Pancreas (tissue), 10 donors: ENCODE measurements around the gene MYOZ3. TPM values are rescaled to one million over a fixed set of nuclear protein-coding genes. Genes with fewer than 3 reads are reported as not detected.

Source experiments
- ATAC-seq, 4 donors: fragments of 200-7000 bp; cut with Tn5 transposase; one replicate each; pipeline versions ENCODE4 v1.8.0 to v1.9.1; 2020; ENCODE audit warnings: mild to moderate bottlenecking in 4 of 4, moderate library complexity in 4 of 4
- DNase-seq, 6 donors: peaks; one replicate each; pipeline ENCODE4 v3.0.0-alpha.2; 2020
- FAIRE-seq: peaks from 2 replicates; lab custom pipeline; 2012; peaks lifted over from hg19 to GRCh38; lab: Jason Lieb, UNC
- H3K27ac ChIP-seq, 4 donors: fragments of 200-600 bp; sonication (generic); 1 replicate in 3 of 4; 2 replicates in 1 of 4; pipeline versions ENCODE4 v1.5.0 to v1.8.0; 2020
- H3K27me3 ChIP-seq, 4 donors: fragments of 200-600 bp; one replicate each; pipeline ENCODE4 v1.8.0; 2021
- H3K36me3 ChIP-seq, 3 donors: fragments of 200-600 bp; sonication (generic) in 1 of 3; one replicate each; pipeline versions ENCODE4 v1.5.0 to v1.8.0; 2020 to 2021
- H3K4me1 ChIP-seq, 3 donors: fragments of 200-600 bp; one replicate each; pipeline ENCODE4 v1.8.0; 2021
- H3K4me3 ChIP-seq, 4 donors: fragments of 200-600 bp; sonication (generic) in 2 of 4; one replicate each; pipeline versions ENCODE4 v1.5.0 to v1.8.0; 2020 to 2021
- H3K9me3 ChIP-seq, 4 donors: fragments of 200-600 bp; one replicate each; pipeline ENCODE4 v1.8.0; 2021
- WGBS, 2 donors: extraction: QIAGEN DNeasy Blood & Tissue Kit; methylation state at CpG; one replicate each; pipeline ENCODE4 v1.1.7; 2013; 5-methylcytosine and 5-hydroxymethylcytosine counted together
- intact Hi-C, 3 donors: fragments of 100-400 bp; cut with DNase I; formaldehyde crosslinking; loops; one replicate each; pipeline versions ENCODE4 v1.11.1 to v1.14.2; 2022
- polyA plus RNA-seq, 2 donors: library from polyadenylated mRNA; stranded (reverse); fragments of 200-250 nt; gene quantifications; one replicate each; pipeline ENCODE4 v1.2.3, GENCODE V29; 2013
- total RNA-seq, 6 donors: library from RNA; stranded (reverse); fragmentation: NEBNext Ultra II Directional in 4 of 6; extraction: Animal tissue kit (Norgen Biotek cat#: 25700) in 4 of 6; gene quantifications; one replicate each; pipeline versions ENCODE4 v1.2.1 to v1.2.4, GENCODE V29; 2021 to 2023
- TF ChIP-seq, protein P1 (sequence below), 4 donors: fragments of 200-600 bp; sonication (generic) in 3 of 4; IDR thresholded peaks; one replicate each; pipeline versions ENCODE4 v1.5.0 to v1.8.0; 2021; ENCODE audit warnings: antibody characterized with exemption in 4 of 4
- donor health status: healthy with polysubstance abuse.
- donor health status: DM: no; HTN: no; CAD: no; lungs with moderate emphysema.
- donor health status: DM: no; HTN: no; CAD: no.
- donor health status: control.
- donor health status: control.
- donor health status: Bipolar disorder and iron deficiency.
- donor health status: DM: yes; HTN: yes; CAD: no.
- donor health status: DM: no; HTN: no; CAD: no.
- donor health status: DM: no; HTN: no; CAD: no.
- donor health status: DM: yes; HTN: yes; CAD: no.

MYOZ3 gene
- total and polyA plus RNA-seq, 8 donors = 0.05 to 0.50 (median 0.28) TPM; not detected in 1

DNA sequence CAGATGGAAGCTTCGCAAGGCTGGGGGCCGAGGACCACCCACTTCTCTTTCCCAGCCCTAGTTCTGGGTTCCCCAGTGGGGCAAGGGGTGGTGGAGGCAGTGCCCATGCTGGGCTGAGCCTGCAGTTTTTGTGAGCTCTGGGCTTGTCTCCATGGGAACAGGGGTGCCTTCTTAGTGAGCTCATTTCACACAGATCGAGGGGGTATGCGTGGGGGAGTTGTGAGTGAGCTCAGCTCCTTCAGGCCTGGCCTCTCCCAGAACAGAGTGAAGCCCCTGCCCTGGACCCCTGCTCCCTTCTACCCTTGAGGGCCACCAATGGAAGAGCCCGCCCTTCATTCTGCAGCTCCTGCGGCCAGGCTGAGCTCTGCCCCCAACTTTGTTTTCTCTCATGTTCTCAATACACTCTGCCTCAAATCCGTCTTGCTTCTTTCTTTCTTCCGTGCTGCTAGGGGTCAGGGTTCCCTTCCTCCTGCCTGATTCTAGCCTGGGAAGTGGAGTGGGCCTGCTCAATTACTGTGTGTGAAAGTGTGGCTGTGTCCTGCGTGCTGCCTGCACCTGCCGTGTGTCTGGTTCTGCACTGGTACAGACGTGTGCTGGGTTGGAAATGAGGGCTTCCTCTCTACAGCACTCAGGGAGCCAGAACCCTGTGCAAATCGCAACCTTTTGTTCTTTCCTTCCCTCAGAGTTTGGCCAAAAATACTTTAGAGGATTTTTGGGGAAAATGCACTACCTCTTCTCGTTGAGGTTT, 9.0 kb upstream of the MYOZ3 start:
- no peaks in the 10 kb centered on the region for H3K4me1 ChIP-seq
- TF ChIP-seq, protein P1, sequence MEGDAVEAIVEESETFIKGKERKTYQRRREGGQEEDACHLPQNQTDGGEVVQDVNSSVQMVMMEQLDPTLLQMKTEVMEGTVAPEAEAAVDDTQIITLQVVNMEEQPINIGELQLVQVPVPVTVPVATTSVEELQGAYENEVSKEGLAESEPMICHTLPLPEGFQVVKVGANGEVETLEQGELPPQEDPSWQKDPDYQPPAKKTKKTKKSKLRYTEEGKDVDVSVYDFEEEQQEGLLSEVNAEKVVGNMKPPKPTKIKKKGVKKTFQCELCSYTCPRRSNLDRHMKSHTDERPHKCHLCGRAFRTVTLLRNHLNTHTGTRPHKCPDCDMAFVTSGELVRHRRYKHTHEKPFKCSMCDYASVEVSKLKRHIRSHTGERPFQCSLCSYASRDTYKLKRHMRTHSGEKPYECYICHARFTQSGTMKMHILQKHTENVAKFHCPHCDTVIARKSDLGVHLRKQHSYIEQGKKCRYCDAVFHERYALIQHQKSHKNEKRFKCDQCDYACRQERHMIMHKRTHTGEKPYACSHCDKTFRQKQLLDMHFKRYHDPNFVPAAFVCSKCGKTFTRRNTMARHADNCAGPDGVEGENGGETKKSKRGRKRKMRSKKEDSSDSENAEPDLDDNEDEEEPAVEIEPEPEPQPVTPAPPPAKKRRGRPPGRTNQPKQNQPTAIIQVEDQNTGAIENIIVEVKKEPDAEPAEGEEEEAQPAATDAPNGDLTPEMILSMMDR (IDR thresholded peaks at IDR 0.05) = no peak
- WGBS, 2 donors = 87 to 93% methylated on average over 13 of the region's 13 CpGs
- intact Hi-C loops = no loop called here
- no peaks in the 10 kb centered on the region for H3K27me3 ChIP-seq
- peak in 1 of 6 donors; percentile 27 for DNase-seq
- H3K9me3 ChIP-seq = no peaks in the 10 kb centered on the region
- no peak overlapping the region for H3K27ac ChIP-seq
- no peak overlapping the region for H3K4me3 ChIP-seq
- H3K36me3 ChIP-seq = peaks cover 0 to 20% (median 0%) of the 10 kb centered on the region in 3 donors
- no peak for ATAC-seq
- no peak for FAIRE-seq

DNA sequence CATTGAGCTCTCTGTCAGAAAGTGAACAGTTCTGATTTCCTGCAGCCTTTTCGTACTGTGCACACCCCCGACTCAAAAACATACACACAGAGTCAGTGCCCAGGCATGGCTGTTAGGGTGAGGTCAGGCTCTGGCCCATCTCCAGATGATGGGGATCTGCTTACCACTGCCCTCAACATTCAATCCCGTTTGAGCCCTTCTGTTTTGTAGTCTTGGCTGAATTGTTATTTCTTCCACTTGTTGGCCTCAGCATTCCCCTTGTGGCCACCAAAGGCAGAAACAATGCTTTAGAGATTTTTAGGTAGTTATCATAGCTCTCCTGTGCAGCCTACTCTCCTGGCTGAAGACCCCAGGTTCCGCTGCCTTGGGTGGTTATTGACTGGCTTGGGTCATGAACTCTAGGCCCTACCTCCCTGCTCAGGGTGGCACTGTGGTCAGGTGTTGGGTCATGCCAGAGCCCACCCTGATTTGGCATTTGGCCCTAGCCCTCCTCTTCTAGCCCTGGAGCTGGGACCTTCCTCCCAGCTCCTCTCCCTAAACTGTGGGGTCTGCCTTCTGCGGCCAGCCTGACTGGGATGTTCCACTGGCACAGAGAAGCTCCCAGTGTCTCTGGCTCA, 7.8 kb upstream of the MYOZ3 start:
- Histone ChIP-seq H3K4me3 (no peak overlapping the region), H3K4me1 (no peaks in the 10 kb centered on the region), H3K9me3 (no peaks in the 10 kb centered on the region), H3K27me3 (no peaks in the 10 kb centered on the region), H3K27ac (no peak overlapping the region), H3K36me3 (peaks cover 0 to 20% (median 0%) of the 10 kb centered on the region in 3 donors)
- ATAC-seq (no peak), DNase-seq (no peak), FAIRE-seq (no peak)
- 78 to 81% methylated on average over 5 of the region's 5 CpGs for WGBS, 2 donors
- TF ChIP-seq, protein P1 (IDR thresholded peaks at IDR 0.05) = no peak
- intact Hi-C loops = no loop called here

- TF ChIP-seq, protein P1 (IDR thresholded peaks at IDR 0.05) = no peak
- no peak overlapping the region for H3K27ac ChIP-seq
- intact Hi-C loops = no loop called here
- peaks cover 0 to 13% (median 0%) of the 10 kb centered on the region in 3 donors for H3K36me3 ChIP-seq
- no peaks in the 10 kb centered on the region for H3K4me1 ChIP-seq
- ATAC-seq (no peak), DNase-seq (no peak), FAIRE-seq (no peak)
- 78 to 84% methylated on average over 2 of the region's 2 CpGs for WGBS, 2 donors
- H3K9me3 ChIP-seq = no peaks in the 10 kb centered on the region
- H3K27me3 ChIP-seq = no peaks in the 10 kb centered on the region
- H3K4me3 ChIP-seq = no peak overlapping the region
Observed at GRCh38 chr5:150653762-150654556, 7.1 kb upstream of the MYOZ3 start.

GRCh38 chr5:150655221-150655620, 5.8 kb upstream of the MYOZ3 start:
- no peak overlapping the region for H3K4me3 ChIP-seq
- H3K9me3 ChIP-seq = no peaks in the 10 kb centered on the region
- DNase-seq = peak in 1 of 6 donors; percentile 48
- no peak overlapping the region for H3K27ac ChIP-seq
- TF ChIP-seq, protein P1 (IDR thresholded peaks at IDR 0.05) = no peak
- H3K36me3 ChIP-seq = peaks cover 0 to 5% (median 0%) of the 10 kb centered on the region in 3 donors
- no peaks in the 10 kb centered on the region for H3K27me3 ChIP-seq
- FAIRE-seq = no peak
- no peak for ATAC-seq
- WGBS, 2 donors = 83 to 84% methylated on average over 3 of the region's 3 CpGs
- intact Hi-C loops = loop anchor here in 2 of 3 donors (5.0 kb wide), 1 partner anchor 93 kb away; no protein-coding TSS in a partner anchor
- no peaks in the 10 kb centered on the region for H3K4me1 ChIP-seq
